ENCODE measurements around the gene USP1.

Gene USP1

DNA sequence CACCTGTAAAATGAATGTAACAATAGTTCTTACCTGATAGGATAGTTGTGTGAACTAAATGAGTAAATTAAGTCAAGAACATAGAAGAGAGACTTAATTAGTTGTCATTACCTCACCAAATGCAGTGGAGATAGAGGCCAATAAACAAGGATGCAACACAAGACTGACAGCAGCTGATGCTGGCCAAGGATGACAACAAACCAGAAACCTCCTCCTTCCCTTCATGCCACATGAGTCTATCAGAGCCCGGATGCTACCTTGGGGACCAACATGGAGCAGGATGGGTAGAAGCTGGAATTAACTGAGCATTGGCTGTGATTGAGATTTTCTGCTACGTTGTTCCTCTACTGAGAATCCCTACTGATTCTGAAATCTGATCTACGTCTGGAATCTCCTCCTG is 30.3 kb upstream of the USP1 start:
- CTCF ChIA-PET: interaction anchor here (0.9 to 8.4 kb wide), 12 partner anchors 9 to 338 kb away, joined by 3 to 74 read pairs (median 6); no protein-coding TSS in a partner anchor
- POLR2A ChIA-PET: no interaction called here
- no peak for DNase-seq (ENCODE audit: extremely low spot score)
- TF ChIP-seq, protein P1, sequence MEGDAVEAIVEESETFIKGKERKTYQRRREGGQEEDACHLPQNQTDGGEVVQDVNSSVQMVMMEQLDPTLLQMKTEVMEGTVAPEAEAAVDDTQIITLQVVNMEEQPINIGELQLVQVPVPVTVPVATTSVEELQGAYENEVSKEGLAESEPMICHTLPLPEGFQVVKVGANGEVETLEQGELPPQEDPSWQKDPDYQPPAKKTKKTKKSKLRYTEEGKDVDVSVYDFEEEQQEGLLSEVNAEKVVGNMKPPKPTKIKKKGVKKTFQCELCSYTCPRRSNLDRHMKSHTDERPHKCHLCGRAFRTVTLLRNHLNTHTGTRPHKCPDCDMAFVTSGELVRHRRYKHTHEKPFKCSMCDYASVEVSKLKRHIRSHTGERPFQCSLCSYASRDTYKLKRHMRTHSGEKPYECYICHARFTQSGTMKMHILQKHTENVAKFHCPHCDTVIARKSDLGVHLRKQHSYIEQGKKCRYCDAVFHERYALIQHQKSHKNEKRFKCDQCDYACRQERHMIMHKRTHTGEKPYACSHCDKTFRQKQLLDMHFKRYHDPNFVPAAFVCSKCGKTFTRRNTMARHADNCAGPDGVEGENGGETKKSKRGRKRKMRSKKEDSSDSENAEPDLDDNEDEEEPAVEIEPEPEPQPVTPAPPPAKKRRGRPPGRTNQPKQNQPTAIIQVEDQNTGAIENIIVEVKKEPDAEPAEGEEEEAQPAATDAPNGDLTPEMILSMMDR (IDR thresholded peaks at IDR 0.05; ENCODE audit: control extremely low read depth, extremely low read depth, low read depth, missing control alignments): no peak

DNA sequence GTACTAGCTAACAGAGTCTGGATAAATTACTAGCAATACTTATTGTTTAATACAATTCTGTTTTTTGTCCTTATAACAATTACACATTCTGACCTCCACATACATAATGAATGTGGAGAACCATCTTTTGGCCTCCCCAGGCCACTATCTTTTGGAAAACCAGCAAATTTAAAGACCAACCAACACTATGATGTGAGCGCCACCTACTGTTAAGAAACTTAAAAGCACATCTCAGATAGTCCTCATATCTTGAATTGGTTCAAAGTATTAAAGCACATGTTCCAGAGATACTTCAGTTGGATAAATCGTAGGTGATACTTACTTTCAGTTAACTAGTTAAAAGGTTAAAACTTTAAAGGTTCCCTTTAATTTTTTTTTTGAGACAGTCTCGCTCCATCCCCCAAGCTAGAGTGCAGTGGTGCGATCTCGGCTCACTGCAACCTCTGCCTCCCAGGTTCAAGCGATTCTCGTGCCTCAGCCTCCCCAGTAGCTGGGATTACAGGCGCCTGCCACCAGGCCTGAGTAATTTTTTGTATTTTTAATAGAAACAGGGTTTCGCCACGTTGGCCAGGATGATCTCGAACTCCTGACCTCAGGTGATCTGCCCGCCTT is 29.3 kb upstream of the USP1 start:
- peak; percentile 49 for DNase-seq (ENCODE audit: extremely low spot score)
- CTCF ChIA-PET: interaction anchor here (0.9 to 8.4 kb wide), 12 partner anchors 8 to 338 kb away, joined by 3 to 74 read pairs (median 6); no protein-coding TSS in a partner anchor
- POLR2A ChIA-PET: no interaction called here
- TF ChIP-seq, protein P1 (IDR thresholded peaks at IDR 0.05; ENCODE audit: control extremely low read depth, extremely low read depth, low read depth, missing control alignments): peak; percentile 75

DNA sequence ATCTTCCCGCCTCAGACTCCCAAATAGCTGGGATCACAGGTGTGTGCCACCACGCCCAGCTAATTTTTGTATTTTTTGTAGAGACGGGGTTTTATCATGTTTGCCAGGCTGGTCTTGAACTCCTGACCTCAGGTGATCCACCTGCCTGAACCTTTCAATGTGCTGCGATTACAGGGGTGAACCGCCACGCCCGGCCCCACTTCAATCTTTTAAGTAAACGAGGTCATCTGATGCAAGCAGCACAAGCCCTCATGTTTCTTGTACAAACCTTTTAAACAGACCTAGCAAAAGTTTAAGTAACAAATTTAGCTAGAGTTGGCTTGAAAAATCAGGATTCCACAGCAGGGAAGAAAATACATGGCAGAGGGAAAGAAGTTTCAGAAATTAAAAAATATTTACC is 21.2 kb upstream of the USP1 start:
- CTCF ChIA-PET: interaction anchor here (1.2 to 2.2 kb wide), 4 partner anchors 9 to 240 kb away, joined by 4 to 9 read pairs (median 5); no protein-coding TSS in a partner anchor
- POLR2A ChIA-PET: no interaction called here
- TF ChIP-seq, protein P1 (IDR thresholded peaks at IDR 0.05; ENCODE audit: control extremely low read depth, extremely low read depth, low read depth, missing control alignments): no peak
- DNase-seq (ENCODE audit: extremely low spot score): no peak

DNA sequence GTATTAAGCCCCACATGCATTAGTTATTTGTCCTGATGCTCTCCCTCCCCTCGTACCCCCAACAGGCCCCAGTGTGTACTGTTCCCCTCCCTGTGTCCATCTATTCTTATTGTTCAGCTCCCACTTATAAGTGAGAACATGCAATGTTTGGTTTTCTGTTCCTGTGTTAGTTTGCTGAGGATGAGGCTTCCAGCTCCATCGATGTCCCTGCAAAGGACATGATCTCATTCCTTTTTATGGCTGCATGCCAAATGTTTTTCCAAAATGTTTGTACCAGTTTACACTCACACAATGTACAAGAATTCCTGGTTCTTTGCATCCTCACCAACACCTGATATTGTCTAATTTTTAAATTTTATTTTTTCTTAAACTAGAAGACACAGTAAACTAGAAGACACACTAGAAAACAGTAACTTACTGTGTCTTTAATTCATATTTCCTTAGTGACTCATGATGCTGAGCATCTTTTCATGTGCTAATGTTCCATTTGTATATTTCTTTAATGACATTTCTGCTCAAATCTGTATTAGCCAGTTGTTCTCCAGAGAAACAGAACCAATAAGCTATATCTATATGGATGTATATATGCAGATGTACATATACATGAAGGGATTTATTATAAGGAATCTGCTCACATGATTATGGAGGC is 19.4 kb upstream of the USP1 start:
- ChIA-PET POLR2A (no interaction called here), CTCF (interaction anchor here (1.0 to 2.0 kb wide), 5 partner anchors 14 to 428 kb away, joined by 3 to 6 read pairs (median 3); no protein-coding TSS in a partner anchor)
- DNase-seq (ENCODE audit: extremely low spot score): no peak
- TF ChIP-seq, protein P1 (IDR thresholded peaks at IDR 0.05; ENCODE audit: control extremely low read depth, extremely low read depth, low read depth, missing control alignments): no peak

DNA sequence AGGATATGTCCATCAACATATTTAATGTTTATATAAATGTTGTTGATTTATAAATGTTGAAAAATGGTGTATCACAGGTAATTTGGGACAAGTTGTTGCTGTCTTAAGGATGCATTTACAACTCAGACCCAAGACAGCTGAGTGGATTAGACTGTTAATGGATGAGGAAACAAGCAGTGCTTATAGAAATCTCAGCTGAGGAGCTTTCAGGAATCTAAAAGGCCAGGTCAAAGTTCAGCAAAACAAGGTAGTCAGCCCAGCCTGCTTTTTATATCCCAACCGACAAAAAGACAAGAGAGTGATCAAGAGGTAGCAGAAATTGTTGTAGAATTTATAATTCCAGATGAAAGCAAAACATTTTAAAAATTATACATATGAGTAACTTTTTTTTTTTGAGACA is 16.6 kb upstream of the USP1 start:
- DNase-seq (ENCODE audit: extremely low spot score): no peak
- POLR2A ChIA-PET: no interaction called here
- TF ChIP-seq, protein P1 (IDR thresholded peaks at IDR 0.05; ENCODE audit: control extremely low read depth, extremely low read depth, low read depth, missing control alignments): no peak
- CTCF ChIA-PET: interaction anchor here (1.6 kb wide), 1 partner anchor 15 kb away, joined by 4 read pairs; no protein-coding TSS in a partner anchor

DNA sequence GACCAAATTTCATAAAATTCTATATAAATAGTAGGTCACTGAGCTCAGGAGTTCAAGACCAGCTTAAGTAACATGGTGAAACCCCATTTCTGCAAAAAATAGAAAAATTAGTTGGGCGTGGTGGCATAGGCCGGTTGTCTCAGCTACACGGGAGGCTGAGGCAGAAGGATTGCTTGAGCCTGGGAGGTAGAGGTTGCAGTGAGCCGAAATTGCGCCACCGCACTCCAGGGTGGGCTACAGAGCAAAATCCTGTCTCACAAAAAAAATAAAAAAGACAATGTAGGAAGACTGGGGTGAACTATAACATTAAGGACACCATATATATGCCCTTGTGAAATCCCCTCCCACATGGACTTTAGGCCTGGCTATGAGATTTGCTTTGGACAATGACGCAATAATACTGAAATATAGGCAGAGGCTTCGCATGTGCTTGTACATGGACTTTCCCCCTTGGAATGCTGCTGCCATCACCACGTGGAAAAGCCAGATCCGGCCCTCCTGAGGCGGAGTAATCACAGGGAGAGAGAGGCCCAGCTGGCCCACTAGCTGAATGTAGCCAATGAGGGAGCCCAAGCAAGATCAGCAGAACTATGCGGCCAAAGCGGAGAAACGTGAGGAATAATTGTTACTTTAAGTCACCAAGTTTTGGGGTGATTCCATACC is 13.1 kb upstream of the USP1 start:
- no peak for DNase-seq (ENCODE audit: extremely low spot score)
- CTCF ChIA-PET: interaction anchor here (1.2 kb wide), 1 partner anchor 11 kb away, joined by 3 read pairs; no protein-coding TSS in a partner anchor
- POLR2A ChIA-PET: no interaction called here
- TF ChIP-seq, protein P1 (IDR thresholded peaks at IDR 0.05; ENCODE audit: control extremely low read depth, extremely low read depth, low read depth, missing control alignments): no peak

Data from GM10248 (cell line).